GM12891 (cell line): Measurements from ENCODE around the gene SLC22A12.

Source experiments
- POLR2A ChIP-seq: IDR thresholded peaks from 2 replicates; pipeline ENCODE4 v1.6.1; 2011; ENCODE audit warnings: low read depth, low read length, control low read depth
- POLR2AphosphoS5 ChIP-seq: IDR thresholded peaks from 2 replicates; pipeline ENCODE4 v1.6.1; 2011; ENCODE audit warnings: low read depth, low read length, control low read depth
- POU2F2 ChIP-seq: IDR thresholded peaks from 2 replicates; pipeline ENCODE4 v1.6.1; 2011; ENCODE audit warnings: low read depth, mild to moderate bottlenecking, control low read depth, low read length, moderate library complexity
- SPI1 ChIP-seq: IDR thresholded peaks from 2 replicates; pipeline ENCODE4 v1.6.1; 2011; ENCODE audit warnings: low read depth, low read length, control low read depth
- TAF1 ChIP-seq: IDR thresholded peaks from 2 replicates; pipeline ENCODE4 v1.6.1; 2011; ENCODE audit warnings: low read depth, low read length, control low read depth

- TF ChIP-seq POLR2A = no peak
- TF ChIP-seq POLR2AphosphoS5 = no peak
- TF ChIP-seq POU2F2 = no peak
- no peak for TF ChIP-seq TAF1
- no peak for TF ChIP-seq SPI1
Observed at GRCh38 chr11:64633555-64634159, 42.6 kb downstream of the SLC22A12 start.
